Activated CD4-positive, alpha-beta T cell treated with anti-CD3 and anti-CD28 coated beads, Interleukin-2, Interleukin-6, amounts not matched to agents 100 ng/mL and 50 ng/mL, durations not matched to agents 16 hours and 8 hours (primary cell): ENCODE results near the gene PNLIP.

ENCODE experiments used
- DNase-seq: peaks from one replicate; pipeline ENCODE4 v3.0.0-alpha.2; 2020

PNLIP gene

DNA sequence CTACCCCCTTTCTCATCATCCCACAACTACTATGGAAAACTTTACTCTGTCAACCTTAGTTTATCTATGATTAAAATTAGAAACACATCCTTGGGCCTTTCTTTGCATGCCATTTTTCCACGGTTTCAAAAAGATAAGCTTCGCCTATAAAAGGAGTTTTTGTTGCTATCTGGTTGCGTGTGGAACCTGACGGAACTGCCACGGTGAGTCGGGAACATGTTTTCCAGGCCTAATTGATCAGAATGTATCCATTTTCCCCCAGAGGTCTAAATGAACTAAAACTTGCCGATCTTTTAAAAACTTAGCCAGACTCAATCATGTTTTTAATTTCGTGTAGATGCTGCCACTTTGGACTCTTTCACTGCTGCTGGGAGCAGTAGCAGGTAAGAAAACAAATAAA lies at the start of gene PNLIP:
Gene PNLIP (plus strand): TSS at position 176 of the 400 bp plus-strand sequence. CDS start 162 bp downstream, at position 338.
- DNase-seq, result no peak

DNA sequence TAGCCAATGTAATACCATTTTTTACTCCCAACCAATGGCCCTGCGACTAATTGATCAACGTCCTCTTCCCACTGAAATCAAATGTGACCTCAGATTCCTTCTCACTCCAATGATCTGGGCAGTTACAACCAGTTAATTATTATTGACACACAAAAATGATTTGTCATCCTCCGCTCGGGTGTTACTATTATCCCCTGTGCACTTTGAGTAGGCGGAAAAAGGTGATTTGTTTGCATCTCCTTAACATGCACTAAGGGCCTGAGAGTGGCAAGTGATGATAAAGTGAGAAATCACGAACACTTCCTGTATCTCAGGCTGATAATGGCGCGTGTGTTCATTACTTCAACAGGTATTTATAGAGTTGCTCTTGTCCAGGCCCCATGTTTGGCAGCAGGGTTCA lies 40.9 kb upstream of the PNLIP start:
- no peak for DNase-seq

DNA sequence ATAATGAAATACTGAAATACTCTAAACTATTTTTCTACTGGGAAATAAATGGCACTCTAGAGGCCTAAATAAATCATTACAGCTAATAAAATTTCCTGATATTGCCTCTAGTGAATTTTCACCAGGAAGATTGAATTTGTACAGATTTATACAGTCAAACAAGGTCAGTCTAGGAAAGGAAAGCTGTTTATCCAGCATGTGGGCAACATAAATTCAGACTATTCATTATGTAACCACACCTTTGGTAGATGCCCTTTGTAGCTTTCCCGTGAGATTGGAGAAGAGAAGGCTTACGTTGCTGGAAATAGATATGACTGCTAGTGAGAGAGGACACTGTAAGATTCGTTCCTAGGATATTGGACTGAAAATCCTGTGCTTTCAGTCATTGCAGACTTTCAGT lies 35.2 kb upstream of the PNLIP start:
- no peak for DNase-seq

DNA sequence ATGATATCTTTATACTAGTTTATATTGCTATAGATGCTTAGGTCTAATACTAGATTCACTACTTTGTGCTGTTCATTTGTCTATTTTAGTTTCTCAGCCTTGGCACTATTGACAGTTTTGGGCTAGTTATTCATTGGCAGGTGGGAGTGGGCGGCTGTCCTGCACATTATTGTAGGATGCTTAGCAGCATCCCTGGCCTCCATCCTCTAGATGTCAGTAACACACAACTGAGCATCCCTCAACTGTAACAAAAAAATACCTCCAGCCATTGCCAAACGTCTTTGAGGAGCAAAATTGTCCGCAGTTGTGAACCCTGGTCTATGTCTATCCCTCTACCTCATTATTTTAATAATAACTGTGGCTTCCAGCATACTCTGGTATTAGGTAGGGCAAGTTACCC lies 34.4 kb upstream of the PNLIP start:
- DNase-seq, result no peak

DNA sequence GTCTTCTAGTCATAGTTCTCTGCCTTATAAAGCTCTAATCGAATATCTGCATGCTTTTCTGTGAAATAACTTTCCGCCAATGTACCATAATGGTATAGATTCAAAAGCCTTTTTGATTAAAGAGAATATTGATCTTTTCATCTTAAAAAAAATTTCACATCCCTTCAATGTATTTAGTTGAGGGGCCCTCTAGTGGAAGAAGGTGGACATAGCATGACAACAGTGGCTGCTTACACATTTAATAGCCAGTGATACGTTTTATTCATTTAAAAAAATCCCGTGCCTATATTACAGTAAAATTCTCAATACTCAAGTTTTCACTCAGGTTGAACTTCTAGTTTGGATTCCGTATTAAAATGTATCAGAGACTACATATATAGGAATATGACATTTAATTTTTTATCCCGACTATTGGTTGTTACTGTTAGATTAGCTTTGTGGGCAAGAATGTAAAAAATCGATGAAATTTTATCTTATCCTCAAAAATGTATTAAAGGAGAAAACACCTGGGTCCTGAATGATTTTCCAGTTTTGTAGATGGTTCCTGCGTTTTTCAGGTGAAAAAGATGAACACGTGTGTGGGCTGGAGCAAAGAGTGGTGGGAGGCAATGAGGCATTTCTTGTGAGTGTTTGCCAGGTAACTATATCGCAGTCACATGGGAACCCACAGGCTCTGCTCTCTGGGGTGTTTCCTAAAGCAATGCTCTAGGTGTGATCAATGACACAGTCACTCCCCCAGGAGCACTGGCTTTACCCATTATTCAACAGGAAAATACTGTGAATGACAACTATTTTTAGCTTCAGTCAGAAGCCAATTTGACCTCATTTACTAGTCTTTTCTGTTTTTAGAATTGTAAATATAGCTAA lies 24.1 kb upstream of the PNLIP start:
- DNase-seq, result peak; percentile 47

DNA sequence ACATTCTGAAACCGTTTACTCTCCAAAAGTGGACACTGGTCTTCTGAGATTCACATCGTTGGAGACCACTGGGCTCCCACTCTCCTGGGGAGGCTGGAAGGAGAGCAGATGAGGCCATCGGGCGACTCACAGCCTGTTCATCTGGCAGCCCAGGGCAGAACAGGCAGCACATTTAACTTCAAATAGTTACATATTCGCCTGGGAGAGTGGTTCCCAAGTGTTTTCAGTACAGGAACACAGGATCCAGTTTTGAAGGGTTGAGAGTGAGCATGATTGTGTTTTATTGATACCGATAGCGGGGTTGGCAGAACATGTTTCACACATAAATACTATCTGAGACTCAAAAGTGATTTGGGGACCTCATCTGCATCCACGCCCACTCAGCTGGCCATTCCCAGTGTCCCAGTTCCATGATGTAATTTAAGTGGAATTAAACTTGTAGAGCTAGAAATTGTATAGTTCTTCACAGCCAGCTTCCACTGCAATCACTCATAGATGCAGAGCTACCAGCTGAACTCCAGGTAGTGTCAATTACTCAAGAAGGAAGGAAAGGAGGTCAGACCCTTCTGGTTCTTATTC lies 22.8 kb upstream of the PNLIP start:
- DNase-seq, result no peak

DNA sequence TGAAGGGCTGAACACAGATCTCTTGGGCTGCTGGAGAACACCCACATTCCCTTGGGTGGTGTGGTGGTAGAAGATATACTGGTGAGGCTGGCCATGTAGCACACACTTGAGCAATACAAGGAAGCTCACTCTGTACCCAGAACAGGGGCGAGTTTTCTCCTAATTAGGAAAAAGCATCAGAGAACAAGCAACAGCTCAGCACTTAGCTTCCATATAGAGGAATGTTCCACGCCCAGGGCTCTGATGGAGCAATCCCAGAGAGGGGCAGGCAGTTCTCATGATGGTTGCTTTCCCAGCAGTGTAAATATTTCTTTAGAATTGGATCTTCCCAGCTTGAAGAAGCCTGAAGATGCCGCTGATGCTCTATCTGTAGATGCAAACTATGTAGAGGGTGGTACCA lies 21.0 kb upstream of the PNLIP start:
- no peak for DNase-seq

DNA sequence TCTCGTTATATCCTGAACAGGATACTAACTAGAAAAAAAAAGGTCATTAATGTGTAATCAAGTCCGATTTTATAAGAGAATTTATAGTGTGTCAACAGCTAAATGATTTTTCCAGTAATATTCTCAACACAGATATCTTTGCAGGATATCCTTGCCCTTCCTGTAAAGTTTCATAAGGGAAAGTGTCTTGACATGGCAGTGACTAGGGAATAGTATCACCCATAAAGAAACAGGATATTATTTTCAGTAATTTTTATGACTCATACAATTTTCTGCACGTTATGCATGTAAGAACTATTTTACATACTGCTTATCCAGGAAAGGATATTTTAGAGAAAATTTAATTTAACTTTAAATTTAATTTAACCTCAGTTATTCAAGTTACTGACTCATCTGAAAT lies 19.5 kb upstream of the PNLIP start:
- no peak for DNase-seq

DNA sequence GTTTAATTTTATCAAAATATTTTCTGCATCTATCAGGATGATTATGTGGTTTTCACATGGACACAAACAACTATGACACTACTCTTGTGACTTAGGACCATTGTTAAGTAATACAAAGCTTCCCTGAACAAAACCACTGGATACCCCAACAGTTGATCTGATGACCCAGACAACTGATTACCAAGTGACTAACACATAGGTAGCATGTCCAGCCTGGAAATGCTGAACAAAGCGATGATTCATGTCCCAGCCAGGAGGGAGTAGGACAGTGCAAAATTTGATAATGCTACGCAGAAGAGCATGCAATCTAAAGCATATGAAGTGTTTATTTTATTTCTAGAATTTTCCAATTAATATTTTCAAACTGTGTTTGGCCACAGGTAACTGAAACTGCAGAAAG lies 8.9 kb upstream of the PNLIP start:
- no peak for DNase-seq

DNA sequence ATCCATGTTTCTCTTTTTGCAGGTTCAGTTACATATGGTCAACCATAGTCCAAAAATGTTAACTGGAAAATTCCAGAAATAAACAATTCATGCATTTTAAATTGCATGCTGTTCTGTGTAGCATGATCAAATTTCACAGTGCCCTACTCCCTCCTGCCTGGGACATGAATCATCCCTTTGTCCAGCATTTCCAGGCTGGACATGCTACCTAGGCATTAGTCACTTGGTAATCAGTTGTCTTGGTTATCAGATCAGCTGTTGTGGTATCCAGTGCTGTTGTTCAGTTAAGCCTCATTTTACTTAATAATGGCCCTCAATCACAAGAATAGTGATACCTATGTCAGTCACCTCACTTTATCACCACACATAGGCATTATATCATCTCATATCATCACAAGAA lies 7.3 kb upstream of the PNLIP start:
- DNase-seq, result no peak

DNA sequence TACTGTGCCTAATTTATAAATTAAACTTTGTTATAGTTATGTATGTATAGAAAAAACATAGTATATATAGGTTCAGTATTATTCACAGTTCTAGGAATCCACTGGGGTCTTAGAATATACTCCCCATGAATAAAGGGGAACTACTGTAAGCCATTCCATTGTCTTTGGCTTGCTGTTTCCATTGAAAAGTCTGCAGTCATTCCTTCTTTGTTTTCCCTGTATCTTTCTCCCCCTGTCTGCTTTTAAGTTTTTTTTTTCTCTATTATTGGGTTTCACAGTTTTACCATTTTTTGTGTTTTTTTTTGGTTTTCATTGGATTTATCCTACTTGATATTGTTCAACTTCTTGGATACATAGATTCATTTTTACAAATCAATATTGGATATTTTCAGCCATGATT lies 6.7 kb upstream of the PNLIP start:
- no peak for DNase-seq

DNA sequence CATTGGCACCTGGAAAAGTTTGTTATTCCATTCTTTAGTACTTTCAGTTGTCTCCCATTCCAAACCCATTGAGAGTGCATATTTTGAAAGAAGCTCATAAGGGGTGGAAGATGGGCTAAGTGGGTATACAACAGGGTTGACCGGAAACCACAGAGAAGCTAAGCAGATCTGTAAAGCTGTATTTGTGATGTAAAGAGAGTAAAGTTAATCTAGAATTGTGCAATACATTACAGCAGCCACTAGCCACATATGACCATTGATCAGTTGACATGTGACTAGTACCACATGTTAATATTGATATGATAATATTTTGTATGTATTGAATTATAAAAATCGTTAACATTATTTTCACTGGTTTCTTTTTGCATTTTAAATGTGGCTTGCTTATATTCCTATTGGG lies 4.9 kb upstream of the PNLIP start:
- no peak for DNase-seq

DNA sequence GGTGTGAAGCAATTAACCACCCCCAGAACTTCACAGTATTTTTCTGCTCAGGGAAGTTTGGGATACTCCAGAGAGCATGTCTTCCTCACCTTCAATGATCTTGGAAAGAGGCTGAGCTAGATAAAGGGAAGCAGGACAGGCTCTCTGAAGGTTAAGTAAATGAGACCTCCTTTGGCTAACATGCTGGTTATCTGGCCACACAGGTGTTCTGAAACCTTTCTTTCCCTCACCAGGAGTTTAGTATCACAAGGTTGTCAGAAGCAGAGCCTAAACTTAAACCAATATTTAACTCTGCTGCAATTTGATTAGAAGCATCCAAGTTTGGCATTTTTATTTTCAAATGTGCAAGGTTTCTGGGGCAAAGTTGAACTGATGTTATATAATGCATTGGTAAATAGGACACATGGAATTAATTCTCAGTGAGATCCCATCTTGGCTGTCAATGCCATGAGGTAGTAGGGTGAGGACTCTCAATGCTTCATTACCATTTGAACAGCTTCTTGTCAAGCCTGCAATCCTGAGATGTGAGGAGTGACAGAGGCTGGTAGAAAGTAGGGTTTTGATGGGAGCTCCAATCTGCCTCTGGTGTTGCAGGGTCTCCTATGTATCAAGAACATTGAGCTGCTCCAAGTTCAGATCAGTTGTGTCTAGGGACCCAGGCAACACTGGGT lies 3.6 kb upstream of the PNLIP start:
- DNase-seq, result no peak

DNA sequence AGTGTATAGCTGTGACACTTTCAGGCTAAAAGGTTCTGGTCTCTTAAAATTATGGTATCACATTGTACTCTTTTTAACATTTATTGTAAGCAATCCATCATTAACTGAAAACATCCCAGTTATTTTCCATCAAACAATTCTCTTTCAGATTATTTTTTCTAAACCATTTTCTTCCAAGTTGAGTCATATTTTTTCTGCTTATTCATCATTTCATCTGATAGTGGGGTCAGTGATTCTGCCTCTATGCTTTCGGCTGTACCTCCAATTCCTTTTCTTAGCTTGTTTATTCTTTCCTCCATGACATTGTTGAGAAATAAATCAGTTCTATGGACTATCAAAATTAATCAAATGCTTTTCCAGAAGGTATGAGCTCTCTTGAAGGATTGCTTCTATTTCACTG lies 609 bp upstream of the PNLIP start:
- DNase-seq, result no peak

DNA sequence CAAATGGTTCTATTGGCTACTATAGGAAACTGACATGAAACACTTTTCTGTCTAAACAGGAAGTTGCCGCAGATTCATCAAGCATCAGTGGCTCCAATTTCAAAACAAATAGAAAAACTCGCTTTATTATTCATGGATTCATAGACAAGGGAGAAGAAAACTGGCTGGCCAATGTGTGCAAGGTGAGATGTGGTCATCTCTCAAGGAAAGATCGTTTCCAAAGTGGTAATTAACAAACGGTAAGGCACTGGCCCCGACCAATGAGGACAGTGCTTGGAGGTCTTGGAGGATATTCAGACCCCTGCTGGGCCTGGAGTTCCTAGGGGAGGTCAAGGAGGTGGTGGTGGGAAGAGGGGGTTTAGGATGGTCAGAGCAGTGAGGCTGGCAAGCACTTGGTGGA lies 2.6 kb downstream of the PNLIP start:
- DNase-seq, result no peak

DNA sequence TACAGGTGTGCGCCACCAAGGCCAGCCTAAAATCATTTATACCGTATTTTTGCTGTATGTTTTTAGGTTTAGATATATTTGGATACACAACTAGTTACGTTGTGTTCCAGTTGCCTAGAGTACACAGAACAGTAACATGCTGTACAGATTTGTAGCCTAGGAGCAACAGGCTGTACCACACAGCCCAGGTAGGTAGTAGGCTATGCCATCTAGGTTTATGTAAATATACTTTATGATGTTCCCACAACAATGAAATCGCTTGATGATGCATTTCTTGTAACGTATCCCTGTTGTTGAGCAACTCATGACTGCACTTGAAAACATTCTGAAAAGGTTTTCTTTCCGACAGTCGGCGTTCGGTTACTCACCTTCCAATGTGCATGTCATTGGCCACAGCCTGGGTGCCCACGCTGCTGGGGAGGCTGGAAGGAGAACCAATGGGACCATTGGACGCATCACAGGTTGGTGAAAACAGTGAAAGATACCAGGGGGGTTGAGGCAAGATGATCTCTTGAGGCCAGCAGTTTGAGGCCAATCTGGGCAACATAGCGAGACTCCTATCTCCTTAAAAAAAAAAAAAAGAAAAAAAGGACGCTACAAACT lies 7.7 kb downstream of the PNLIP start:
- no peak for DNase-seq

DNA sequence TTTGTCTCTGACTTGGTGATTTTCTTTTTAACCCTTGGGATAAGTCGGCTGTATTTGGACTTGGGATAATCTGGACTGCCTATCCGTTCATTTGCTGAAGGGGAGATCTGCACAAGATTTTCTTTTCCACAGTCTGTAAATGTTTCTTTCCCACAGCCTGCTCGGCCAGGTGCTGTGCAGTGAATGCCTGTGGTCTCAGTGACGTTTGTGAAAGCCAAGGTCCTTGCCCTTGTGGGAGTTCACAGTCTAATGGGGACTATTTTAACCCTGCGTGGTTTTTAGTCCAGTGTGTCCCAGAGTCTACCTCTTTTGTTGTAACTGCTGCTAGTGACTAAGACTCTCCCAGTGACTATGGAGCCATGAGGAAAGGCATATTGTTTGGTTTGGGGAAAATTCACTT lies 8.9 kb downstream of the PNLIP start:
- no peak for DNase-seq

DNA sequence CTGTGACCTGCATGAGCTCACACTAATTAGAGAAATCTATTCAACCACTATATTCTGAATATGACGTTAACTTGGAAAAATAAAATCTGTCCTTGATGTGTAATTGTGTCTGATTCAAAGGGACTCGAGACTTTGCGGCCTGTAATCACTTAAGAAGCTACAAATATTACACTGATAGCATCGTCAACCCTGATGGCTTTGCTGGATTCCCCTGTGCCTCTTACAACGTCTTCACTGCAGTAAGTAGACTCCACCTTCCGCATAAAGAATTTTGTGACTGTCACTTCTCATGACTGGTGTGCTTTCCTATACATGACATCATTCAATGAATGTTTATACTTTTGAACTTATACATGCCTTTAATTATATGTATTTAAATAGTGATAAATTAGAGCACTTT lies 10.1 kb downstream of the PNLIP start:
- no peak for DNase-seq

DNA sequence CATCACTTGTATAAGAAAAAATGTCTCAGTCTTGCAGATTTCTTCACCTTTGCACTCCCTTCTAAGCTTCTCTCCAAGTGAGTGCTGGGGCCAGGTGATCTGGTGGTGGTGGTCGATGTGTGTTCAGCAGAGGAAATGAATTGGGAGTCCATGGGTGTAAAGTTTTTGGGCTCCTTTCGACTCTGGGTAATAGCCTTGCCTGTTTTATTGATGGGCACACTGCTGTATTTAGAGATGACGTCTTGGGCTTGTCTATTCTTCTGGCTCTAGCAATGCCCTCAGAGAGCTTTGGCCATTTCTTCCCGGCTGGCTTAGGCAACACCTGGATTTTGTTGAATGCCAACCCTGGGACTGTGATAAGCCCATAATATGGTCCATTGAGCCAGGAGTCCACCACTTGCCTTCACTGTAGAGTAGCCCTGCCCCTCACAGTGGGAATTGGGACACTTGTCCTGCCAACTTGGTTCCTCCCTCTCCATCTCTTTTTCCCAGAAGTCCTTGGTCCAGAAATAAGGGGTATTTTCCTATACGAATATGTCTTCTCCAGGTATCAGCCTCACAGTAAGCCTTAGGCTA lies 11.7 kb downstream of the PNLIP start:
- DNase-seq, result no peak

DNA sequence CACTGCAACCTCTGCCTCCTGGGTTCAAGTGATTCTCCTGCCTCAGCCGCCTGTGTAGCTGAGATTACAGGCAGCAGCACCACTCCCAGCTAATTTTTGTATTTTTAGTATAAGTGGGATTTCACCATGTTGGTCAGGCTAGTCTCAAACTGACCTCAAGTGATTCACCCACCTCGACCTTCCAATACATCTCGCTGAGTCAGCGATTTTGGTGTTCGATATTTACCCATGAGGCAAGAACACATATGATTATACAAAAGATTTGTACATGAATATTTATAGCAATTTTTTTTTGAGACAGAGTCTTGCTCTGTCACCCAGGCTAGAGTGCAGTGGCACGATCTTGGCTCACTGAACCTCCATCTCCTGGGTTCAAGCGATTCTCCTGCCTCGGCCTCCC lies 19.8 kb downstream of the PNLIP start:
- no peak for DNase-seq

DNA sequence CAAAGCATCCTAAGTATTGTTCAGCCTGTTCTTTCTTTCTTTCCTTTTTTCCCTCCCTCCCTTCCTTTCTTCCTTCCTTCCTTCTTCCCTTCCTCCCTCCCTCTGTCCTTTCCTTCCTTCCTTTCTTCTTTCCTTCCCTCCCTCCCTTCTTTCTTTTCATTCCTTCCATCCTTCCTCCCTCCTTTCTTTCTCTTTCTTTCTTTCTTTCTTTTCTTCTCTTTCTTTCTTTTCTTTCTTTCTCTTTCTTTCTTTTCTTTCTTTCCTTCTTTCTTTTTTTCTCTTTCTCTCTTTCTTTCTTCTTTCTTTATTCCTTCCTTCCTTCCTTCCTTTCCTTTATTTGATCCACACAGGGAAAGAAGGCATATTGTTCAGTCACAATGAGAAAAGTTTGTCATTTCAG lies 21.2 kb downstream of the PNLIP start:
- DNase-seq, result no peak

DNA sequence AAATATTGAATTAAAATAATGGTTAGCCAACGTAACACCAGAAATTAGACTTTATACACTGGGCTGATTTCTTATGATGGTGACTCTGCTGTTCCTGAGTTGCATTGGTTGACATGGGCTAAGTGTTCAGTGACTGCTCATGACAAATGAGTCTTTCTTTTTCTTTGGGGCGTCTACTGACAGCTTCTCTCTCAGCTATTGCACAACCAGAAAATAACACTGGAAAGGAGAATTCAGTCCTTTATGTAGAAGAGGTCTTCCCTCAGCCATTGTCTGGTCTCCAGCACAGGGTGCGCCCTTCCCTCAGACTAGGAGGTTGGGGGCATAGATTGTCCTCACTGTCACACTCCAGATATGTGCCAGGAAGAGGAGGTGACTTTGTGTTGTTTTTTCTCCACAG lies 21.6 kb downstream of the PNLIP start:
- no peak for DNase-seq

DNA sequence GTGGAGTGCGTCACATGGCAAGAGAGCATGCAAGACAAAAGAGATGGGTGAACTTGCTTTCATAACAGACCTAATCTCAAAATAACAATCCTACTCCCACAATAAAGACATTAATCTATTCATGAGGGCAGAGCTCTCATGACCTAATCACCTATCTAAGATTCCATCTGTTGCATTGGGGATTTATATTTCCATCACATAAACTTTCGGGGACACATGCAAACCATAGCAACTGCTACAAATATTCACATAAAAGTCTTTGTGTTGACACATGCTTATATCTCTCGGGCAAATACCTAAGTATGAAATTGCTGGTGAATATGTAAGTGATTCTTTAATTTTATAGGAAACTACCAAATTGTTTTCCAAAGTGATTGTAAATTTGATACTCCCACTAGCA lies 29.1 kb downstream of the PNLIP start:
- no peak for DNase-seq
